ENCODE results near the gene ZNF691.
"Not testable (repeated sequence)": the region's sequence is repeated elsewhere in the genome, so short reads cannot be mapped to it uniquely, and the experiment has no call there.

The ZNF691 gene

GRCh38 chr1:42861014-42861399 is 14.6 kb downstream of the ZNF691 start:
- Histone ChIP-seq H3K4me2 (ENCODE audit: low read depth, low read length, poor library complexity, severe bottlenecking) (no peak overlapping the region), H3F3A (ENCODE audit: low read depth) (no peaks in the 10 kb centered on the region)

DNA sequence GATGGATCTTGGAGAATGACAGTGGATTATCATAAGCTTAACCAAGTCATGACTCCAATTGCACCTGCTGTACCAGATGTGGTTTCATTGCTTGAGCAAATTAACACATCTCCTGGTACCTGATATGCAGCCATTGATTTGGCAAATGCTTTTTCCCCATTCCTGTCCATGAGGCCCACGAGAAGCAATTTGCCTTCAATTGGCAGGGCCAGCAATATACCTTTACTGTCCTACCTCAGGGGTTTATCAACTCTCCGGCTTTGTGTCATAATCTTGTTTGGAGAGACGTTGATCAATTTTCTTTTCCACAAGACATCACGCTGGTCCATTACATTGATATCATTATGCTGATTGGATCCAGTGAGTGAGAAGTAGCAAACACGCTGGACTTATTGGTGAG is 20.1 kb downstream of the ZNF691 start:
- Histone ChIP-seq H3K36me3 (ENCODE audit: insufficient read depth, low read length) (no peaks in the 10 kb centered on the region), H3K9me2 (replicated peaks; ENCODE audit: low read depth, low read length) (no peaks in the 10 kb centered on the region; the same call in 1 of the 2 replicates), H3F3A (ENCODE audit: low read depth) (no peaks in the 10 kb centered on the region), H3K4me1 (ENCODE audit: insufficient read depth, low read length, poor library complexity, severe bottlenecking) (no peaks in the 10 kb centered on the region), H3K9ac (ENCODE audit: low read depth, low read length, poor library complexity, severe bottlenecking) (no peak overlapping the region), H2AFZ (ENCODE audit: low read length) (no peak overlapping the region), H3K27me3 (ENCODE audit: insufficient read depth, low read length, poor library complexity, severe bottlenecking) (no peaks in the 10 kb centered on the region), H3K4me3 (ENCODE audit: low read length, poor library complexity, severe bottlenecking) (no peak overlapping the region), H4K20me1 (ENCODE audit: insufficient read depth, low read length, poor library complexity, severe bottlenecking) (no peaks in the 10 kb centered on the region), H3K9me3 (ENCODE audit: insufficient read depth, low read depth, low read length) (no peaks in the 10 kb centered on the region), H3K4me2 (ENCODE audit: low read depth, low read length, poor library complexity, severe bottlenecking) (no peak overlapping the region), H3K79me2 (ENCODE audit: insufficient read depth, low read length) (no peaks in the 10 kb centered on the region)
- TF ChIP-seq, protein P1, sequence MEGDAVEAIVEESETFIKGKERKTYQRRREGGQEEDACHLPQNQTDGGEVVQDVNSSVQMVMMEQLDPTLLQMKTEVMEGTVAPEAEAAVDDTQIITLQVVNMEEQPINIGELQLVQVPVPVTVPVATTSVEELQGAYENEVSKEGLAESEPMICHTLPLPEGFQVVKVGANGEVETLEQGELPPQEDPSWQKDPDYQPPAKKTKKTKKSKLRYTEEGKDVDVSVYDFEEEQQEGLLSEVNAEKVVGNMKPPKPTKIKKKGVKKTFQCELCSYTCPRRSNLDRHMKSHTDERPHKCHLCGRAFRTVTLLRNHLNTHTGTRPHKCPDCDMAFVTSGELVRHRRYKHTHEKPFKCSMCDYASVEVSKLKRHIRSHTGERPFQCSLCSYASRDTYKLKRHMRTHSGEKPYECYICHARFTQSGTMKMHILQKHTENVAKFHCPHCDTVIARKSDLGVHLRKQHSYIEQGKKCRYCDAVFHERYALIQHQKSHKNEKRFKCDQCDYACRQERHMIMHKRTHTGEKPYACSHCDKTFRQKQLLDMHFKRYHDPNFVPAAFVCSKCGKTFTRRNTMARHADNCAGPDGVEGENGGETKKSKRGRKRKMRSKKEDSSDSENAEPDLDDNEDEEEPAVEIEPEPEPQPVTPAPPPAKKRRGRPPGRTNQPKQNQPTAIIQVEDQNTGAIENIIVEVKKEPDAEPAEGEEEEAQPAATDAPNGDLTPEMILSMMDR (conservative IDR thresholded peaks at IDR 0.05; ENCODE audit: low read length) = no peak
- no peak for TF ChIP-seq EZH2phosphoT487 (IDR thresholded peaks at IDR 0.05; ENCODE audit: borderline replicate concordance)

More at GRCh38 chr1:42861014-42861399, 14.6 kb downstream of the ZNF691 start:
- no peaks in the 10 kb centered on the region for H3K27me3 ChIP-seq (ENCODE audit: insufficient read depth, low read length, poor library complexity, severe bottlenecking)
- H4K20me1 ChIP-seq (ENCODE audit: insufficient read depth, low read length, poor library complexity, severe bottlenecking) = no peaks in the 10 kb centered on the region
- no peak overlapping the region for H3K9ac ChIP-seq (ENCODE audit: low read depth, low read length, poor library complexity, severe bottlenecking)
- no peaks in the 10 kb centered on the region for H3K9me3 ChIP-seq (ENCODE audit: insufficient read depth, low read depth, low read length)
- H3K4me1 ChIP-seq (ENCODE audit: insufficient read depth, low read length, poor library complexity, severe bottlenecking) = no peaks in the 10 kb centered on the region
- H3K36me3 ChIP-seq (ENCODE audit: insufficient read depth, low read length) = no peaks in the 10 kb centered on the region
- H3K79me2 ChIP-seq (ENCODE audit: insufficient read depth, low read length) = no peaks in the 10 kb centered on the region
- no peak overlapping the region for H3K4me3 ChIP-seq (ENCODE audit: low read length, poor library complexity, severe bottlenecking)
- TF ChIP-seq, protein P1 (conservative IDR thresholded peaks at IDR 0.05; ENCODE audit: low read length) = no peak
- TF ChIP-seq EZH2phosphoT487 (IDR thresholded peaks at IDR 0.05; ENCODE audit: borderline replicate concordance) = no peak
- H2AFZ ChIP-seq (ENCODE audit: low read length) = no peak overlapping the region
- no peaks in the 10 kb centered on the region for H3K9me2 ChIP-seq (replicated peaks; ENCODE audit: low read depth, low read length)

- not testable (repeated sequence) for H3F3A ChIP-seq (ENCODE audit: low read depth); H3K4me2 ChIP-seq (ENCODE audit: low read depth, low read length, poor library complexity, severe bottlenecking)
Observed at GRCh38 chr1:42868466-42868865, 22.1 kb downstream of the ZNF691 start.

GRCh38 chr1:42869254-42869653 is 22.8 kb downstream of the ZNF691 start:
- H3K36me3 ChIP-seq (ENCODE audit: insufficient read depth, low read length); H3K27me3 ChIP-seq (ENCODE audit: insufficient read depth, low read length, poor library complexity, severe bottlenecking); H3K4me1 ChIP-seq (ENCODE audit: insufficient read depth, low read length, poor library complexity, severe bottlenecking); H2AFZ ChIP-seq (ENCODE audit: low read length); H3K79me2 ChIP-seq (ENCODE audit: insufficient read depth, low read length); H3K9ac ChIP-seq (ENCODE audit: low read depth, low read length, poor library complexity, severe bottlenecking); H3F3A ChIP-seq (ENCODE audit: low read depth); H3K9me2 ChIP-seq (replicated peaks; ENCODE audit: low read depth, low read length); H3K4me3 ChIP-seq (ENCODE audit: low read length, poor library complexity, severe bottlenecking); H3K9me3 ChIP-seq (ENCODE audit: insufficient read depth, low read depth, low read length); H3K4me2 ChIP-seq (ENCODE audit: low read depth, low read length, poor library complexity, severe bottlenecking); H4K20me1 ChIP-seq (ENCODE audit: insufficient read depth, low read length, poor library complexity, severe bottlenecking): not testable (repeated sequence)

More at GRCh38 chr1:42868466-42868865, 22.1 kb downstream of the ZNF691 start:
- not testable (repeated sequence) for H2AFZ ChIP-seq (ENCODE audit: low read length); H3K9ac ChIP-seq (ENCODE audit: low read depth, low read length, poor library complexity, severe bottlenecking); H3K27me3 ChIP-seq (ENCODE audit: insufficient read depth, low read length, poor library complexity, severe bottlenecking); H3K36me3 ChIP-seq (ENCODE audit: insufficient read depth, low read length); H3K79me2 ChIP-seq (ENCODE audit: insufficient read depth, low read length); H3K4me1 ChIP-seq (ENCODE audit: insufficient read depth, low read length, poor library complexity, severe bottlenecking); H4K20me1 ChIP-seq (ENCODE audit: insufficient read depth, low read length, poor library complexity, severe bottlenecking); H3K4me3 ChIP-seq (ENCODE audit: low read length, poor library complexity, severe bottlenecking); H3K9me3 ChIP-seq (ENCODE audit: insufficient read depth, low read depth, low read length); H3K9me2 ChIP-seq (replicated peaks; ENCODE audit: low read depth, low read length)

DNA sequence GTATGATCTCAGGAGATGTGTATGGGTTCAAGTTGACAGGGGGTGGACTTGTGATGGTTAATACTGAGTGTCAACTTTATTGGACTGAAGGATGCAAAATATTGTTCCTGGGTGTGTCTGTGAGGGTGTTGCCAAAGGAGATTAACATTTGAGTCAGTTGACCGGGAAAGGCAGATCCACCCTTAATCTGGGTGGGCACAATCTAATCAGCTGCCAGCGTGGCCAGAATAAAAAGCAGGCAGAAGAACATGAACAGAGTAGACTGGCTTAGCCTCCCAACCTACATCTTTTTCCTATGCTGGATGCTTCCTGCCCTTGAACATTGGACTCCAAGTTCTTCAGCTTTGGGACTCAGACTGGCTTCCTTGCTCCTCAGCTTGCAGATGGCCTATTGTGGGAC is 23.3 kb downstream of the ZNF691 start:
- H3F3A ChIP-seq (ENCODE audit: low read depth); H3K4me1 ChIP-seq (ENCODE audit: insufficient read depth, low read length, poor library complexity, severe bottlenecking); H3K27me3 ChIP-seq (ENCODE audit: insufficient read depth, low read length, poor library complexity, severe bottlenecking): not testable (repeated sequence)

DNA sequence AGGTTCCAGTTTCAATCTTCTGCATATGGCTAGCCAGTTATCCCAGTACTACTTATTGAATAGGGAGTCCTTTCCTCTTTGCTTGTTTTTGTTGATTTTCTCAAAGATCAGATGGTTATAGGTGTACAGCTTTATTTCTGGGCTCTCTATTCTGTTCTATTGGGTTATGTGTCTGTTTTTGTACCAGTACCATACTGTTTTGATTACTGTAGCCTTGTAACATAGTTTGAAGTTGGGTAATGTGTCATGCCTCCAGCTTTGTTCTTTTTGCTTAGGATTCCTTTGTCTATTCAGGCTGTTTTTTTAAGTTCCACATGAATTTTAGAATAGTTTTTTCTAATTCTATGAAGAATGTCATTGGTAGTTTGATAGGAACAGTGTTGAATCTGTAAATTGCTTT is 26.7 kb downstream of the ZNF691 start:
- not testable (repeated sequence) for H3K4me2 ChIP-seq (ENCODE audit: low read depth, low read length, poor library complexity, severe bottlenecking); H3K27me3 ChIP-seq (ENCODE audit: insufficient read depth, low read length, poor library complexity, severe bottlenecking); H3K79me2 ChIP-seq (ENCODE audit: insufficient read depth, low read length); H3K4me3 ChIP-seq (ENCODE audit: low read length, poor library complexity, severe bottlenecking); H3K36me3 ChIP-seq (ENCODE audit: insufficient read depth, low read length); H2AFZ ChIP-seq (ENCODE audit: low read length); H3K4me1 ChIP-seq (ENCODE audit: insufficient read depth, low read length, poor library complexity, severe bottlenecking); H3K9me3 ChIP-seq (ENCODE audit: insufficient read depth, low read depth, low read length); H3F3A ChIP-seq (ENCODE audit: low read depth); H3K9me2 ChIP-seq (replicated peaks; ENCODE audit: low read depth, low read length); H3K9ac ChIP-seq (ENCODE audit: low read depth, low read length, poor library complexity, severe bottlenecking); H4K20me1 ChIP-seq (ENCODE audit: insufficient read depth, low read length, poor library complexity, severe bottlenecking)

More for the DNA sequence above, 23.3 kb downstream of the ZNF691 start:
- H3K9me2 ChIP-seq (replicated peaks; ENCODE audit: low read depth, low read length); H2AFZ ChIP-seq (ENCODE audit: low read length); H4K20me1 ChIP-seq (ENCODE audit: insufficient read depth, low read length, poor library complexity, severe bottlenecking); H3K4me3 ChIP-seq (ENCODE audit: low read length, poor library complexity, severe bottlenecking); H3K9ac ChIP-seq (ENCODE audit: low read depth, low read length, poor library complexity, severe bottlenecking); H3K4me2 ChIP-seq (ENCODE audit: low read depth, low read length, poor library complexity, severe bottlenecking); H3K36me3 ChIP-seq (ENCODE audit: insufficient read depth, low read length); H3K79me2 ChIP-seq (ENCODE audit: insufficient read depth, low read length); H3K9me3 ChIP-seq (ENCODE audit: insufficient read depth, low read depth, low read length): not testable (repeated sequence)
